GM12873 (cell line): ENCODE data around the gene OGG1.

Source experiments
- CTCF ChIP-seq: IDR thresholded peaks from 2 replicates; pipeline ENCODE4 v1.5.1; 2012; ENCODE audit warnings: low read depth, mild to moderate bottlenecking, moderate library complexity, low read length, control low read depth; ENCODE audit not compliant: insufficient read depth; ENCODE audit errors: missing control alignments

Gene OGG1

GRCh38 chr3:9786209-9786739 lies 36.5 kb downstream of the OGG1 start:
- TF ChIP-seq CTCF, result no peak

GRCh38 chr3:9786825-9787669 lies 37.3 kb downstream of the OGG1 start:
- peak; percentile 65 for TF ChIP-seq CTCF

- no peak for TF ChIP-seq CTCF
Measured at GRCh38 chr3:9787714-9788113, 38.0 kb downstream of the OGG1 start.

GRCh38 chr3:9791127-9791526 lies 41.4 kb downstream of the OGG1 start:
- TF ChIP-seq CTCF, result no peak

GRCh38 chr3:9791790-9792404 lies 42.1 kb downstream of the OGG1 start:
- TF ChIP-seq CTCF, result no peak

- no peak for TF ChIP-seq CTCF
Measured at GRCh38 chr3:9792405-9793160, 42.8 kb downstream of the OGG1 start, which contains the start of the genes ARPC4 and TADA3. Gene ARPC4 (plus strand): TSS chr3:9793082. CDS start chr3:9793122, 40 bp downstream. Gene TADA3 (minus strand): TSS chr3:9792473. CDS start chr3:9791466, 1,007 bp downstream.

GRCh38 chr3:9793161-9793781 lies 43.5 kb downstream of the OGG1 start:
- TF ChIP-seq CTCF, result no peak
